ENCODE results near the gene PIK3R6.

DNA sequence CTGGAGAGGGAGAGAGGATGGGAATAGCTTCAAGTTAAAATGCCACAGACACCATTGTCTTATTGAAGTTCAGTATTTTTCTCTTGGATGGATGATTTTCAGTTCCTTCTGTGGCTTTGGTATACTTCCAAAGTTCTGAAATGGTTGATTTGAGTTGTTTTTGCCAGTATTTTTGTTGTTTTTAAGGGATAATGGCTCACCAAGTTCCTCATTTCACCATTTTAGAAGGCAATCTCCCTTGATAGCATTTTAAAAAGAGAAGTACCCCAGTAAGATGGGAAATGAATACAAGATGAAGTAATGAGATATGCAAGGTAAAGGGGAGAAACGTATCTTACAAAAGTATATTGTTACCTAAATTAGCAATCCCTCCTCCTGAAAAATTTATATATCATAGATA lies 90.6 kb downstream of the PIK3R6 start:
- TF ChIP-seq POLR2A (IDR thresholded peaks at IDR 0.05): no peak
- TF ChIP-seq, protein P1, sequence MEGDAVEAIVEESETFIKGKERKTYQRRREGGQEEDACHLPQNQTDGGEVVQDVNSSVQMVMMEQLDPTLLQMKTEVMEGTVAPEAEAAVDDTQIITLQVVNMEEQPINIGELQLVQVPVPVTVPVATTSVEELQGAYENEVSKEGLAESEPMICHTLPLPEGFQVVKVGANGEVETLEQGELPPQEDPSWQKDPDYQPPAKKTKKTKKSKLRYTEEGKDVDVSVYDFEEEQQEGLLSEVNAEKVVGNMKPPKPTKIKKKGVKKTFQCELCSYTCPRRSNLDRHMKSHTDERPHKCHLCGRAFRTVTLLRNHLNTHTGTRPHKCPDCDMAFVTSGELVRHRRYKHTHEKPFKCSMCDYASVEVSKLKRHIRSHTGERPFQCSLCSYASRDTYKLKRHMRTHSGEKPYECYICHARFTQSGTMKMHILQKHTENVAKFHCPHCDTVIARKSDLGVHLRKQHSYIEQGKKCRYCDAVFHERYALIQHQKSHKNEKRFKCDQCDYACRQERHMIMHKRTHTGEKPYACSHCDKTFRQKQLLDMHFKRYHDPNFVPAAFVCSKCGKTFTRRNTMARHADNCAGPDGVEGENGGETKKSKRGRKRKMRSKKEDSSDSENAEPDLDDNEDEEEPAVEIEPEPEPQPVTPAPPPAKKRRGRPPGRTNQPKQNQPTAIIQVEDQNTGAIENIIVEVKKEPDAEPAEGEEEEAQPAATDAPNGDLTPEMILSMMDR (IDR thresholded peaks at IDR 0.05): no peak
